Kidney epithelial cell (primary cell): ENCODE results near the gene AMOTL1. TPM values are rescaled to one million over a fixed set of nuclear protein-coding genes. Genes with fewer than 3 reads are reported as not detected.

Experiments
- DNase-seq: peaks from one replicate; pipeline ENCODE4 v3.0.0-alpha.2; 2010; ENCODE audit warnings: low read depth
- H3K27me3 ChIP-seq: 2 replicates; pipeline ENCODE4 v1.6.0; 2011; ENCODE audit warnings: low read length; ENCODE audit not compliant: control insufficient read depth, insufficient read depth
- H3K36me3 ChIP-seq: 2 replicates; pipeline ENCODE4 v1.5.1; 2011; ENCODE audit warnings: low read length; ENCODE audit not compliant: control insufficient read depth, insufficient read depth
- H3K4me3 ChIP-seq: 2 replicates; pipeline ENCODE4 v1.5.1; 2011; ENCODE audit warnings: low read depth, mild to moderate bottlenecking, control low read depth, low read length
- total RNA-seq: library from RNA; depleted of rRNA; stranded (reverse); fragments of >200 nt; gene quantifications from 2 replicates; pipeline ENCODE4 v1.2.3, GENCODE V29; 2015
- TF ChIP-seq, protein P1 (sequence below): IDR thresholded peaks from 2 replicates; pipeline ENCODE4 v1.5.1; 2011; ENCODE audit warnings: mild to moderate bottlenecking, moderate library complexity, low read length, control low read depth, inconsistent platforms; ENCODE audit not compliant: insufficient read depth, poor library complexity, severe bottlenecking

The AMOTL1 gene
- total RNA-seq, 1 donor from 2014 or later: 48.8 TPM

DNA sequence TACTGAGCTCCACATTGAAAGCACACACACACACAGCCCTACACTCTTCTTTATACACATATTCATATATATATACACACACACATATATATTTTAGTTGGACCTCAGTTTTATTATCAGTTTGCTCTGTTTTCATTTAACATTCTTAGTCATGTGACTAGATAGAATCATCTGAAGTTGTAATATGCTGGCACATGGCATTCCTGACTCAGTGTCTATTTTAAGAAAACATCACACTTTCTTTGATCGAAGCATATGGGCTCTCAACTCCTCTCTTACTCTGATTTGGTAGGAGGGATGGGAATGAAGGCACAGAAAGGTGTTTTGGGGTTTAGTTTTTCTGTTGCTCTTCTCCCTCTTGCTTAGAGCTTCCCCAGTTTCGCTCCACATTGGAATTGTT is 24.8 kb downstream of the AMOTL1 start:
- TF ChIP-seq, protein P1, sequence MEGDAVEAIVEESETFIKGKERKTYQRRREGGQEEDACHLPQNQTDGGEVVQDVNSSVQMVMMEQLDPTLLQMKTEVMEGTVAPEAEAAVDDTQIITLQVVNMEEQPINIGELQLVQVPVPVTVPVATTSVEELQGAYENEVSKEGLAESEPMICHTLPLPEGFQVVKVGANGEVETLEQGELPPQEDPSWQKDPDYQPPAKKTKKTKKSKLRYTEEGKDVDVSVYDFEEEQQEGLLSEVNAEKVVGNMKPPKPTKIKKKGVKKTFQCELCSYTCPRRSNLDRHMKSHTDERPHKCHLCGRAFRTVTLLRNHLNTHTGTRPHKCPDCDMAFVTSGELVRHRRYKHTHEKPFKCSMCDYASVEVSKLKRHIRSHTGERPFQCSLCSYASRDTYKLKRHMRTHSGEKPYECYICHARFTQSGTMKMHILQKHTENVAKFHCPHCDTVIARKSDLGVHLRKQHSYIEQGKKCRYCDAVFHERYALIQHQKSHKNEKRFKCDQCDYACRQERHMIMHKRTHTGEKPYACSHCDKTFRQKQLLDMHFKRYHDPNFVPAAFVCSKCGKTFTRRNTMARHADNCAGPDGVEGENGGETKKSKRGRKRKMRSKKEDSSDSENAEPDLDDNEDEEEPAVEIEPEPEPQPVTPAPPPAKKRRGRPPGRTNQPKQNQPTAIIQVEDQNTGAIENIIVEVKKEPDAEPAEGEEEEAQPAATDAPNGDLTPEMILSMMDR: no peak
- no peaks in the 10 kb centered on the region for H3K27me3 ChIP-seq
- DNase-seq: no peak
- no peak overlapping the region for H3K4me3 ChIP-seq
- no peaks in the 10 kb centered on the region for H3K36me3 ChIP-seq

DNA sequence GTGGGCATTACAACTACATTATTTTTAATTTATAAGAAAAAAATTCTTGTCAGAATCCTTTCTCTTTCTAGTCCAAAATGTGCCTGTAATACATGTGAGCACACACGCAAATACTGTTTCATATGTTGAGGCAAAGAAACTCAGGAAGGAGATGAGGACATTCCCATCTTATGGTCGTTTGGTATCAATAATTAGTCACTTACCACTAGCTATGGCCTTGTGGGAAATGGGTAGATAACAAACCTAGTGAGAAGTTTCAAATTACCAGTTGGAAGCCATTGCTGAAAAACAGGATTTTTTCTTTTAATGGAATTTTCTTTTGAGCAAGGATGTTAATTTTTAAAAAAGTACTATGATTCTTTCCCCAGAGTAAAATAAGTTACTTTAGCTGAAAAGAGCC is 25.7 kb downstream of the AMOTL1 start:
- no peak for DNase-seq
- H3K36me3 ChIP-seq: no peaks in the 10 kb centered on the region
- no peaks in the 10 kb centered on the region for H3K27me3 ChIP-seq
- TF ChIP-seq, protein P1: no peak
- no peak overlapping the region for H3K4me3 ChIP-seq

DNA sequence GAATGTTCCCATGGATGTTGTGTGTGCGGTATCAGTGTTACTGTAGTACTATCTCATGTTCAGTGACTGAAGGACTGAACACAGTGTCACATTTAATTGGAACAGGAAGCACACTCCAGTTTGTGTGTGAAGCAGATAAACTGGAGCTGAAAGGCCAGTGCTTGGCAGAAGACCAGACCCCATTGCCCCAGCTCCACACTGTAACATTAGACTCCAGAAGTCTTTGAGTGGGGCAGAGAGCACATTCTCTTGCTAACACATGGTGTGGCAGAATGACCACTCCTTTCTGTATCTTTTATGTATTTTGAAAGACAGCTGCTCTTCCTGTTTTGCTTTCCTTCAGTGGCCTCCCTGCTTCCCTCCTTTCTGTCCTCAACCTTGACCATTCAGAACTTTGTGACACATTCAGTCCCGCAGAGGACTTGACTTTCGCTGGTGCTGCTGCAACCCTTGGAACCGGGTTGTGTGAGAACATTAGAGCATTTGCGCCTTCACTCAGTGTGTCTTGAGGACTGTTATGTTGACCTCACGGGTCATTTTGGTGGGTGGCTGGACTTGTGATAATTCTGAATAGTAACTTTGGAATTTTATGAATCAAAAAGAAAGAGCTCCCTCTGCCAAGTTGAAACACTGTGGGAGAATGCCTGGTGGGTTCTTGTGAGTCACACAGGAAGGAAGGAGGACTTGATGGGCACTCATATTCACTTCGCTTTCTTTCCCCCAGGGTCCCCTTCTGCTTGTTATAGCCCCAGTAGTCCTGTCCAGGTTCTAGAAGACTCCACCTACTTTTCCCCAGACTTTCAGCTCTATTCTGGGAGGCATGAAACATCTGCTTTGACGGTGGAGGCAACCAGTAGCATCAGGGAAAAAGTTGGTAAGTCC is 26.4 kb downstream of the AMOTL1 start:
- no peaks in the 10 kb centered on the region for H3K27me3 ChIP-seq
- no peak overlapping the region for H3K4me3 ChIP-seq
- H3K36me3 ChIP-seq: no peaks in the 10 kb centered on the region
- DNase-seq: peak; percentile 67
- TF ChIP-seq, protein P1: no peak

DNA sequence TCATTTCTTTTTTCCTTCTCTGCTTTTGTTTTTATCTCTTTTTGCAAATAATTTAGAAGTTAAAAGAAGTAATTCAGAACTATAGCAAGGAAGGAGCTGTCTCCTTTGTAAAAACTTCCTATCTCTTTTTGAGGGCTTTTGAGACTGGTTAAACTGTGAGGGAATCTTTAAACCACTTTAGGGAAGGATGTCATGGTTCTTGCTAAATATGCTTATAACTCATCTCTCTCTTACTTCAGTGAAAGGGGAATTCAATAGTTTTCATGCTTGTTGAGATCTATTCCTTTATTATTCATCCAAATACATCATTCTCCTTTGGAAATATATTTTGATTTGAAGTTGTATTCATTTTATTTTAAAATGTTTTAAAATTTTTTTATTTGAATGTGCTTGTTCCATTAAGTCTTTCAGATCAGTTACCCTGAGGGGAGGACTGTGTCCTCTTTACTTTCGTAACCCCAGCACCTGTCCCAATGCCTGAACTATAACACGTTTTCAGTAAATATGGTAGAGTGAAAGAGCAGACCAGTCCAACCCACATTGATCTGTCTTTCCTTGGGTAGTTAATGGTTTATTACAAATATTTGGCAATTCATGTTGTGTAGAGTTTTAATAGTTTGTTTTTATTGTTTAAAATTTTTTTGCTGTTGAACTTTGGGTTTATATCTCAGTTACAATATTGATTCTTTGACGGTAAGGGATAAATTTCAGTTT is 27.5 kb downstream of the AMOTL1 start:
- TF ChIP-seq, protein P1: no peak
- Histone ChIP-seq H3K27me3 (no peaks in the 10 kb centered on the region), H3K4me3 (no peak overlapping the region), H3K36me3 (no peaks in the 10 kb centered on the region)
- DNase-seq: no peak

DNA sequence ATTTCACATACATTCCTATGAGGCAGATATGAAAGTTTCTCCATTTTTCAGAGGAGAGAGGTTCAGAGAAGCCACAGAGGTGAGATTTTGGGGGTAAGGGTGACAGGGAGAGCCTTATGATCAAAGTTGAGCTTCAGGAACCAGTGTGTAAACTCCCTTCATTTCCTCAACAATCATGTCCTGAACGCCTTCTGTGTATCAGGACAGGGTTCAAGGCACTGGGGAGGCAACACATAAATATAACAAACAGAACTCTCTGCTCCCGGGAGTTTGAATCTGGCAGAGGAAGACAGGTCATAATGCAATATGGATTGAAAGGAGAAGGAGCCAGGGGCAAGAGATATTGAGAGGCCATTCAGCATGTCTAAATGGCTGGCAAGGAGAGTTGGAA is 28.0 kb downstream of the AMOTL1 start:
- Histone ChIP-seq H3K4me3 (no peak overlapping the region), H3K36me3 (no peaks in the 10 kb centered on the region), H3K27me3 (no peaks in the 10 kb centered on the region)
- DNase-seq: no peak
- TF ChIP-seq, protein P1: no peak
